Progenitor cell of endocrine pancreas (in vitro differentiated cells): Measurements from ENCODE around the gene LRRTM1. TPM values are rescaled to one million over a fixed set of nuclear protein-coding genes. Genes with fewer than 3 reads are reported as not detected.

ENCODE experiments used
- DNase-seq: peaks from one replicate; pipeline ENCODE4 v3.0.0; 2021; ENCODE audit warnings: low spot score; ENCODE audit not compliant: unreplicated experiment
- H3K27ac Mint-ChIP-seq: 2 replicates; pipeline ENCODE4 v1.8.0; 2021; ENCODE audit warnings: mild to moderate bottlenecking, moderate library complexity, mixed read lengths
- H3K27me3 Mint-ChIP-seq: 2 replicates; pipeline ENCODE4 v1.8.0; 2021; ENCODE audit warnings: mixed read lengths
- H3K36me3 Mint-ChIP-seq: 2 replicates; pipeline ENCODE4 v1.8.0; 2022; ENCODE audit warnings: mixed read lengths; ENCODE audit not compliant: insufficient read depth
- H3K4me1 Mint-ChIP-seq: 2 replicates; pipeline ENCODE4 v1.8.0; 2021; ENCODE audit warnings: low read depth, mixed read lengths
- H3K4me3 Mint-ChIP-seq: 2 replicates; pipeline ENCODE4 v1.8.0; 2021; ENCODE audit warnings: low read depth, mild to moderate bottlenecking, moderate library complexity, mixed read lengths
- H3K9me3 Mint-ChIP-seq: 2 replicates; pipeline ENCODE4 v1.8.0; 2021; ENCODE audit warnings: low read depth, mixed read lengths
- CTCF ChIP-seq: fragments of 200-600 bp; sonication (generic); IDR thresholded peaks from one replicate; pipeline ENCODE4 v1.5.0; 2021; ENCODE audit warnings: antibody characterized with exemption, mild to moderate bottlenecking; ENCODE audit not compliant: unreplicated experiment
- total RNA-seq: library from RNA; stranded (reverse); gene quantifications from 2 replicates; pipeline ENCODE4 v1.2.1, GENCODE V29; 2021

Gene LRRTM1
- total RNA-seq, 1 donor from 2014 or later, result 1.6 TPM

GRCh38 chr2:80303006-80303908, 1.3 kb downstream of the LRRTM1 start:
- peak; percentile 8 for TF ChIP-seq CTCF
- Mint-ChIP-seq H3K4me1 (peaks cover 7% of the 10 kb centered on the region), H3K27me3 (peaks cover 90% of the 10 kb centered on the region), H3K4me3 (peak overlapping the region; percentile 77), H3K27ac (peak overlapping the region; percentile 26), H3K9me3 (no peaks in the 10 kb centered on the region), H3K36me3 (no peaks in the 10 kb centered on the region)
- peak; percentile 16 for DNase-seq

- Mint-ChIP-seq H3K27me3 (peaks cover 84% of the 10 kb centered on the region), H3K4me3 (peak overlapping the region; percentile 77), H3K36me3 (no peaks in the 10 kb centered on the region), H3K4me1 (peaks cover 7% of the 10 kb centered on the region), H3K27ac (peak overlapping the region; percentile 70), H3K9me3 (no peaks in the 10 kb centered on the region)
- no peak for DNase-seq
- no peak for TF ChIP-seq CTCF
Observed at GRCh38 chr2:80302314-80303005, 2.1 kb downstream of the LRRTM1 start.

- H3K27ac Mint-ChIP-seq, result no peak overlapping the region
- no peaks in the 10 kb centered on the region for H3K9me3 Mint-ChIP-seq
- peaks cover 84% of the 10 kb centered on the region for H3K27me3 Mint-ChIP-seq
- H3K4me1 Mint-ChIP-seq, result peaks cover 7% of the 10 kb centered on the region
- H3K4me3 Mint-ChIP-seq, result peak overlapping the region; percentile 70
- no peak for DNase-seq
- no peak for TF ChIP-seq CTCF
- H3K36me3 Mint-ChIP-seq, result no peaks in the 10 kb centered on the region
Observed at GRCh38 chr2:80302001-80302313, 2.6 kb downstream of the LRRTM1 start.

GRCh38 chr2:80300954-80301353, 3.6 kb downstream of the LRRTM1 start:
- Mint-ChIP-seq H3K27ac (no peak overlapping the region), H3K4me1 (peaks cover 7% of the 10 kb centered on the region), H3K4me3 (no peak overlapping the region), H3K36me3 (no peaks in the 10 kb centered on the region), H3K27me3 (peaks cover 79% of the 10 kb centered on the region), H3K9me3 (no peaks in the 10 kb centered on the region)
- DNase-seq, result no peak
- no peak for TF ChIP-seq CTCF

- no peak for TF ChIP-seq CTCF
- Mint-ChIP-seq H3K9me3 (no peaks in the 10 kb centered on the region), H3K27ac (no peak overlapping the region), H3K4me3 (no peak overlapping the region), H3K27me3 (peaks cover 77% of the 10 kb centered on the region), H3K36me3 (no peaks in the 10 kb centered on the region), H3K4me1 (peaks cover 7% of the 10 kb centered on the region)
- no peak for DNase-seq
Observed at GRCh38 chr2:80300346-80300745, 4.2 kb downstream of the LRRTM1 start.
